GM21515 (cell line): ENCODE measurements around the gene CHD9.
"Not testable (repeated sequence)": the region's sequence is repeated elsewhere in the genome, so short reads cannot be mapped to it uniquely, and the experiment has no call there.

Experiments used
- ATAC-seq: cut with Tn5 transposase; IDR thresholded peaks from one replicate; pipeline ENCODE4 v1.9.1; 2021; ENCODE audit not compliant: unreplicated experiment

The CHD9 gene

DNA sequence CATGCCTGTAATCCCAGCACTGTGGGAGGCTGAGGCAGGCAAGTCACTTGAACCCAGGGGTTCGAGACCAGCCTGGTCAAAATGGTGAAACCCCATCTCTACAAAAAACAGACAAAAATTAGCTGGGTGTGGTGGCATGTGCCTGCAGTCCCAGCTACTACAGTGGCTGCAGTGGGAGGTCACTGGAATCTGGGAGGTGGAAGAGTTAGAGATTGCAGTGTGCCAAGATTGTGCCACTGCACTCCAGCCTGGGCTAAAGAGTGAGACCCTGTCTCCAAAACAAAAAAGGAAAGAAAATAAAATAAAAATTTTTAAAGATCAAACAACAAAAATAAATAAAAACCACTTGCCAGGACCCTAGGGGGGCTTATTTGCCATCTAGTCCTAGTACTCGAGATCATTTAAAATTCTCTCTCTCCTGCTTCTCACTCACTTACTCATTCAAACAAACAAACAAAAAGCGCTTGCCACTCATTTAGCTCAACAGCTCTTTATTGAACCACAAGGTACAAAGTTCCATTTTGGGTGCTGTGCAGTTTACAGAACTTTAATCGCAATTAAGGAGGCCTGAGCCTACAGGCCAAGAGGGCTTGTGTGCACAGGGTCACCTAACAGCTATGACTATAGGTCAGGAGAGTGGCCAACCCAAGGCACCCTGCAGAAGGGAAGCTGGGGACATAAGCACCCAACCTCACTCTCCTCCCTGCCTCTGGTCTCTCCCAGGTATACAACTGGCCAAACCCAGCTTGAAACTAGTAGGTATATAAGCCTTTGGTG, 6.5 kb upstream of the CHD9 start:
- no peak for ATAC-seq

DNA sequence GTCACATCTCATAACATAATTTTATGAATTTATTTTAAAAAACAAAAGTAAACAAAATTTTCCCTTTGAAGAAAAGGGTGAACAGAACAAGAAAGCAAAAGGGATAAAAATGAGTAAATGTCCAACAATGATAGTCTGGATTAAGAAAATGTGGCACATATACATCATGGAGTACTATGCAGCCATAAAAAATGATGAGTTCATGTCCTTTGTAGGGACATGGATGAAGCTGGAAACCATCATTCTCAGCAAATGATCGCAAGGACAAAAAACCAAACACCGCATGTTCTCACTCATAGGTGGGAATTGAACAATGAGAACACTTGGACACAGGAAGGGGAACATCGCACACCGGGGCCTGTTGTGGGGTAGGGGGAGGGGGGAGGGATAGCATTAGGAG, 3.5 kb upstream of the CHD9 start:
- ATAC-seq, result not testable (repeated sequence)

GRCh38 chr16:53052519-53053501, 2.0 kb upstream of the CHD9 start, which contains the start of gene CHD9NB:
Gene CHD9NB (minus strand): TSS chr16:53052897. CDS start chr16:53044158, 8,739 bp downstream.
- no peak for ATAC-seq

DNA sequence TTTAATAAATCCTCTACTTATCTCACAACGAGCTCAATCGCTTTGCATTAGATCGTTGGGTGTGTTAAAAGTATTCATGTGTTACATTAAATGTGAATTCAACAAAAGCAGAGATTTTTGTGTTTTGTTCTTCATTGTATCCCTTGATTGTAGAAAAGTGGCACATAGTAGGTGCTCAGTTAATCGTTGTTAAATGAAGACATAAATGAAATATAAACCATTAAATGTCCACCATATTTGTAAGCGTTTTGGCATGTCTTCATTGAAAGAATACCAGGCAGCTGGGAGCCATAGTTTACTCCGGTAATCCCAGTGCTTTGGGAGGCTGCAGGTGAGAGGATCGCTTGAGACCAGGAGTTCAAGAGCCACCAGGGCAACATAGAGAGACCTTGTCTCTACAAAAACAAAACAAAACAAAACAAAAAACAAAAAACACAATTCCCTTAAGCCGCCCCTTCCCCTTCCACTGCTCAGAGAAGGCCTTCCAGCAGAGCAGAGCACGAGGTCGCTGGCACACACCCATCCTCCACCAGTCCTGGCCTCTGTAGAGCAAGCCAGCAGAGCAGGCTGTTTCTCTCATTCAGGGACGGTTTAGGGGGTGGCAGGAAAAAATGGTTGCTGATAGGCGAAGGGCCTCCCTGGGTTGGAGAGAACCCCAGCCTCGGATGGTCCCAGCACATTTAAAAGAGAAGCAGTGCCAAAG, 673 bp upstream of the CHD9 start:
- ATAC-seq, result peak; percentile 17

DNA sequence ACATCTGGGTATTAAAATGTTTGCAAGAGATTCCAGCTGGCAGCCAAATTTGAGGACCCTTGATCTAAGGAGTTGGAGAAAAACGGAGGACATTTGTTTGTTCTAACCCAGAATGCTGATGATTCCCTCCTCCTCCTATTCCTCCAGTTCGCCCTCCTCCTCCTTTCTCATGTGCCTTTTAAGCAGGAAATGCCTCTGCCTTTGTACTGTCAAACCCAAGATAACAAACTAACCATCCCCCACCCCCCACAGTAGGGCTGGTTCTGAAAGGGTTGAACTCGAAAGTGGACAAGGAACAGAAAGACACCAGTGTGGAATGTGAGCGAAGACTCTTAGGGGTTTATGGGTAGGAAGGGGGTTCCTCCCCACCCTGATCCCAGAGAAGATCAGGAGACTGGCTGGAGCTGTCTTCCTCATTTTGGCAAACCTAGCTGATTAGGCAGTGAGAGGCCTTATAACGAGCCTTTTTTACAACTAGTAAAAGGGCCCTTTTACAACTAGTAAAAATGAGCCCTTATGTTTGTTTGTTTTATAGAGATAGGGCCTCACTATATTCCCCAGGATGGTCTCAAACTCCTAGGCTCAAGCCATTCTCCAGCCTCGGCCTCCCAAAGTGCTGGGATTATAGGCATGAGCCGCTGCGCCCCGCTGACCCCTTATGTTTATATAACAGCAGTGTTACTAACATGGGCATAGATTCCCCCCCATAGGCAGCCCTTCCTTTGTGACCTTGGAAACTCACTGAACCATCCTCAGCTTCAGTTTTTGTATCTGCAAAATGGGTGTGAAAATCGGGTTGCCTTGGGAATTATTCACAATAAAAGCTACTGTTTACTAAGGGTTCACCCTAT, 975 bp downstream of the CHD9 start:
- no peak for ATAC-seq

DNA sequence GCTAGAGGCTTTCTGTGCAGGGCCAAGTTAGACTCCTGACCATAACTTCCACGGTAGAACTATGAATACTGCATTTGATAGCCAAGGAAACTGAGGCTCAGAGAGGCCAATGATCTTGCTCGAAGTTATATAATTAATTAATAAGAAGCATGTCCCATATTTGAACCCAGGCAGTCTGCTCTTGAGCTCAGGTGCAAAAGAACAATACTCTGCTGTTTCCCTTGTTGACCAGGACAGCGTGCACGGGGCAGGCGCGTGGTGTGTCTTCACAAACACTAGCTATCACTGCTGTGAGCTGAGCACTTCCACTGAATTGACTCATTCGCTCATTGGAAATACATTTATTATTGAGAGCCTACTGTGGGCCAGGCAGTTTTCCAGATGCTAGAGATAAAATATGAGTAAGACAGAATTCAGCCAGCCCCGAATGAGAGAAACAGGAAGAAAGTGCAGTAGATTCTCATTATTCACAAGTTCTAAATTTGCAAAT, 1.6 kb downstream of the CHD9 start:
- ATAC-seq, result no peak

DNA sequence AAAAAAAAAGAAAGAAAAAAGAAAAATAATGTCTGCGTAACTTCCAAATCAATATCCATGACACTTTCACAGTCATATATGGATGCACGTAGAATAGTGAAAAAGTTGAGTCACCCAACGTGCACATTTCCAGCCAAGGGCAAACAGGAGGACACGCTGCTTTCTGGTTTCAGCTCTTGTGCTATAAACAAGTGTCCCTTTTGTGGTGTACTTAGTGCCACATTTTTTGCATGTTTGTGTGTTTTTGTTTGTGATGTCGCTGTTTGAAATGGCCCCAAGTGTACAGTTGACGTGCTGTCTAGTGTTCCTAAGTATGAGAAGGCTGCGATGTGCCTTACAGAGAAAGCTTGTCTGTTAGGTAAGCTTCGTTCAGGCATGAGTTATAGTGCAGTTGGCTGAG, 2.9 kb downstream of the CHD9 start:
- no peak for ATAC-seq

DNA sequence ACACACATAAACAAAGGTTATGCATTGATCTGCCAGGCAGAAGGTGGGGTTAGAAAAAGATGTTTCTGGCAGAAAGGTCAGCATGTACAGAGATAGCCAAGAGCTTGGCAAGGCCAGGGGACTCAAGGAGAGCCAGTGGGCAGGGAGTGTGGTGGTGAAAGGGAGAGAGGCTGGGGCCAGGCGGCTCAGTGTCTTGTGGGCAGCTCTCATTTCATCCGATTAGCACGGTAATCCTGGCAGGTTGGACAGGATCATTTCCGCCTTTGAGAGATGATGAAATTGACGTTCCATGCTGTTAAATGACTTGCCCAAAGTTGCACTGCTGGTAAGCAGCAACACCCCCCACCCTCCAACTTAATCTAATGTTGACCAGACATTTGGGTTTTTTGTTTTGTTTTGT, 3.6 kb downstream of the CHD9 start:
- no peak for ATAC-seq

- ATAC-seq, result no peak
Observed at GRCh38 chr16:53058882-53059281, 4.1 kb downstream of the CHD9 start.

GRCh38 chr16:53059672-53060071, 4.9 kb downstream of the CHD9 start:
- no peak for ATAC-seq

GRCh38 chr16:53061256-53061655, 6.5 kb downstream of the CHD9 start:
- peak; percentile 19 for ATAC-seq

GRCh38 chr16:53061701-53062159, 6.9 kb downstream of the CHD9 start:
- ATAC-seq, result peak; percentile 88

GRCh38 chr16:53064081-53064578, 9.3 kb downstream of the CHD9 start:
- ATAC-seq, result no peak

DNA sequence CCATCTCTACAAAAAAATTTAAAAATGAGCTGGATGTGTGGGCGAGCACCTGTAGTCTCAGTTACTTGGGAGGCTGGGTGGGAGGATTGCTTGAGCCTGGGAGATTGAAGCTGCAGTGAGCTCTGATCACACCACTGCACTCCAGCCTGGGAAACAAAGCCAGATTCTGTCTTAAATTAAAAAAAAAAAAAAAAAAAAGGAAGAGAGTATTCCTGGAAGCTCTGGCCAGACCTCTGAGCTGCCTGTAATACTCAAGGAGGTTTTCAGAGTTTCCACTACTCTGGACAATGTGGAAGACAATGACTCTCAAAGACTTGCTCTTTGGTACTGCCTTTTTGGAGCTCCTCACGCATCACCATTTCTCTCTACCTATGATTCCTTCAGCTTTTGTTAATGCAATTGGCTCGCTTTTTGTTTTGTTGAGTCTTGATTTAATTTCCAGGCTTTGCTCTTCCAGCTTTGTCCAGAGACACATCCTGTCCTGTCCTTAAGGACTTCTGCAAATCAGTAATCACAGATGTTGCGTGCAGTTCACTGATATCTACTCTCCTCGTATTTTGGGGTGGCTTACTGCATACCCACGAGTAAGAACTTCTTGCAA, 10.8 kb downstream of the CHD9 start:
- no peak for ATAC-seq

GRCh38 chr16:53067675-53068074, 12.9 kb downstream of the CHD9 start:
- ATAC-seq, result no peak

- ATAC-seq, result peak; percentile 56
Observed at GRCh38 chr16:53068423-53068833, 13.6 kb downstream of the CHD9 start.

GRCh38 chr16:53069772-53070171, 15.0 kb downstream of the CHD9 start:
- no peak for ATAC-seq

GRCh38 chr16:53071748-53072301, 17.0 kb downstream of the CHD9 start:
- no peak for ATAC-seq

DNA sequence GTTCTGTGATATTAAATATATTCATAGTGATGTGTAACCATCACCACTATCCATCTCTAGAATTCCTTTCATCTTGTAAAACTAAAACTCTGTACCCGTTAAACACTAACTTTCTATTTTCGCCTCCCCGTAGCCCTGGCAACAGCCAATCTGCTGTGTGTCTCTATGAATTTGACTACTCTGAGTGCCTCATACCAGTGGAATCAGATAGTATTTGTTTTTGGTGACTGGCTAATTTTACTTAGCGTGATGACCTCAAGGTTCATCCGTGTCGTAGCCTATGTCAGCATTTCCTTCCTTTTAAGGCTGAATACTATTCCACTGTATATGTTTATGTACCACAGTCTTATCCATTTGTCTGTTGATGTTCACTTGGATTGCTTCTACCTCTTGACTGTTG, 18.2 kb downstream of the CHD9 start:
- no peak for ATAC-seq
